Endothelial cell of umbilical vein (primary cell): ENCODE measurements around the gene CFAP161.

ENCODE experiments used
- TF ChIP-seq, protein P1 (sequence below): IDR thresholded peaks from 2 replicates; pipeline ENCODE4 v1.6.1; 2011; ENCODE audit not compliant: insufficient read depth, insufficient read length
- TF ChIP-seq, protein P2 (sequence below), 2 donors: IDR thresholded peaks; 1 replicate in 1 of 2; 2 replicates in 1 of 2; pipeline ENCODE4 v1.5.1; 2011; ENCODE audit warnings: low read length in 2 of 2, mild to moderate bottlenecking in 2 of 2, moderate library complexity in 2 of 2, control low read depth in 1 of 2, inconsistent platforms in 1 of 2, low read depth in 1 of 2; ENCODE audit not compliant: insufficient read depth in 1 of 2; ENCODE audit errors: extremely low read depth in 1 of 2

DNA sequence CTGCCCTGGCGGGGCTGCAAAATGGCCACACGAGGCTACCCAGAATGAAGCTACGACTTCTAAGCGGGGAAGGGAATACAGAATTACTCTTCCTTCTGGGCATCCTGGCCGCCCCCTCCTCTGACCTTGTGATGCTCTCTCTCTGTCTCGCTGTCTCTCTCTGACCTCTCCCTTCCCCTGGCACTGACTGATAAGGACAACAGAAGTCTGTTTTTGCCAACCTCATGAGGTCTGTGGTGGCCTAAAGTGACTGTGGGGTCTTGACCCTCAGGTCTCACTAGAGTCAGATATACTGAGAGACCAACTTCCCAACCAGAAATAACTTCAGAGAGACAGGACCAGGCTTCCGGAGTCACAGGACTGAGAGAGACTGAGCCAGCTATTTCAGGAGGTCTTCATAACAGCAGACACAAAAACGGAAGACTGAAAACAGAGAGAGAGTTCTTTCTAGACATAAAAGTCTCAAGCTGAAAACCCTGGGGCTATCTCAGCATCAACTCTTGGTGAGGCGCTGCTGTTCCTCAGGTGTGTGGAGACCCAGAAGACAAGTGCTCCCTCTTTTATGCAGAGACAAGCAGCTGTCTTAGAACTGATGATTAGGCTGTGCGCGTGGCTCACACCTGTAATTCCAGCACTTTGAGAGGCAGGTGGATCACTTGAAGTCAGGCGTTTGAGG, 38.2 kb upstream of the CFAP161 start:
- TF ChIP-seq, protein P1, sequence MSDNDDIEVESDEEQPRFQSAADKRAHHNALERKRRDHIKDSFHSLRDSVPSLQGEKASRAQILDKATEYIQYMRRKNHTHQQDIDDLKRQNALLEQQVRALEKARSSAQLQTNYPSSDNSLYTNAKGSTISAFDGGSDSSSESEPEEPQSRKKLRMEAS = no peak
- TF ChIP-seq, protein P2, sequence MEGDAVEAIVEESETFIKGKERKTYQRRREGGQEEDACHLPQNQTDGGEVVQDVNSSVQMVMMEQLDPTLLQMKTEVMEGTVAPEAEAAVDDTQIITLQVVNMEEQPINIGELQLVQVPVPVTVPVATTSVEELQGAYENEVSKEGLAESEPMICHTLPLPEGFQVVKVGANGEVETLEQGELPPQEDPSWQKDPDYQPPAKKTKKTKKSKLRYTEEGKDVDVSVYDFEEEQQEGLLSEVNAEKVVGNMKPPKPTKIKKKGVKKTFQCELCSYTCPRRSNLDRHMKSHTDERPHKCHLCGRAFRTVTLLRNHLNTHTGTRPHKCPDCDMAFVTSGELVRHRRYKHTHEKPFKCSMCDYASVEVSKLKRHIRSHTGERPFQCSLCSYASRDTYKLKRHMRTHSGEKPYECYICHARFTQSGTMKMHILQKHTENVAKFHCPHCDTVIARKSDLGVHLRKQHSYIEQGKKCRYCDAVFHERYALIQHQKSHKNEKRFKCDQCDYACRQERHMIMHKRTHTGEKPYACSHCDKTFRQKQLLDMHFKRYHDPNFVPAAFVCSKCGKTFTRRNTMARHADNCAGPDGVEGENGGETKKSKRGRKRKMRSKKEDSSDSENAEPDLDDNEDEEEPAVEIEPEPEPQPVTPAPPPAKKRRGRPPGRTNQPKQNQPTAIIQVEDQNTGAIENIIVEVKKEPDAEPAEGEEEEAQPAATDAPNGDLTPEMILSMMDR (IDR thresholded peaks at IDR 0.05; ENCODE audit: extremely low read depth in 1 of 2, insufficient read depth in 1 of 2, low read depth in 1 of 2, low read length in 2 of 2) = no peak
